Neuronal stem cell (in vitro differentiated cells): ENCODE results near the gene IFITM2.
A peak's percentile ranks its signal among the peaks of the same experiment; 100 is the strongest.

ENCODE experiments used
- DNase-seq: peaks from one replicate; pipeline ENCODE4 v3.0.0-alpha.2; 2013; ENCODE audit warnings: low spot score
- H2AFZ ChIP-seq: one replicate; pipeline ENCODE4 v1.6.1; 2013; ENCODE audit warnings: mild to moderate bottlenecking, low read length, inconsistent platforms
- H2AK5ac ChIP-seq: 2 replicates; pipeline ENCODE4 v1.6.1; 2013; ENCODE audit warnings: low read depth, mild to moderate bottlenecking, inconsistent platforms, low read length, moderate library complexity, mixed read lengths
- H2BK120ac ChIP-seq: 2 replicates; pipeline ENCODE4 v1.6.1; 2013; ENCODE audit warnings: low read depth, mild to moderate bottlenecking, inconsistent platforms, low read length, moderate library complexity, mixed read lengths
- H2BK12ac ChIP-seq: one replicate; pipeline ENCODE4 v1.6.1; 2013; ENCODE audit warnings: low read length, inconsistent platforms
- H2BK15ac ChIP-seq: 2 replicates; pipeline ENCODE4 v1.6.1; 2013; ENCODE audit warnings: mild to moderate bottlenecking, low read length, inconsistent platforms, mixed read lengths
- H2BK5ac ChIP-seq: one replicate; pipeline ENCODE4 v1.6.1; 2013; ENCODE audit warnings: inconsistent platforms, mild to moderate bottlenecking, low read length, moderate library complexity
- H3K14ac ChIP-seq: one replicate; pipeline ENCODE4 v1.6.1; 2013; ENCODE audit warnings: low read length, inconsistent platforms
- H3K18ac ChIP-seq: 2 replicates; pipeline ENCODE4 v1.6.1; 2013; ENCODE audit warnings: low read length, inconsistent platforms
- H3K23ac ChIP-seq: 2 replicates; pipeline ENCODE4 v1.6.1; 2013; ENCODE audit warnings: low read depth, mild to moderate bottlenecking, mixed read lengths, low read length, inconsistent platforms; ENCODE audit not compliant: poor library complexity
- H3K27ac ChIP-seq: replicated peaks from 3 replicates; pipeline ENCODE4 v1.5.1; 2013; ENCODE audit warnings: low read length, inconsistent platforms
- H3K27me3 ChIP-seq, 3 experiments: 2 replicates each; pipeline ENCODE4 v1.6.1; 2013; ENCODE audit warnings: low read length in 3 of 3, mild to moderate bottlenecking in 2 of 3, inconsistent platforms in 1 of 3, low read depth in 1 of 3, mixed read lengths in 1 of 3, moderate library complexity in 1 of 3; ENCODE audit not compliant: control insufficient read depth in 3 of 3, insufficient read depth in 3 of 3
- H3K36me3 ChIP-seq, 2 donors: replicated peaks in 1 of 2; 2 replicates each; pipeline ENCODE4 v1.6.1; 2013; ENCODE audit warnings: low read length in 2 of 2; ENCODE audit not compliant: control insufficient read depth in 2 of 2, insufficient read depth in 2 of 2
- H3K4ac ChIP-seq: 2 replicates; pipeline ENCODE4 v1.6.1; 2013; ENCODE audit warnings: inconsistent platforms, mild to moderate bottlenecking, low read length, moderate library complexity
- H3K4me1 ChIP-seq, 2 donors: 1 replicate in 1 of 2; 2 replicates in 1 of 2; pipeline ENCODE4 v1.6.1; 2013; ENCODE audit warnings: low read length in 2 of 2, low read depth in 1 of 2; ENCODE audit not compliant: control insufficient read depth in 2 of 2, insufficient read depth in 1 of 2
- H3K4me2 ChIP-seq: one replicate; pipeline ENCODE4 v1.6.1; 2013; ENCODE audit warnings: mild to moderate bottlenecking, low read length, inconsistent platforms; ENCODE audit not compliant: insufficient read depth, poor library complexity, severe bottlenecking
- H3K4me3 ChIP-seq, 2 donors: 2 replicates each; pipeline ENCODE4 v1.5.1; 2013; ENCODE audit warnings: low read length in 2 of 2, mild to moderate bottlenecking in 2 of 2, inconsistent platforms in 1 of 2, moderate library complexity in 1 of 2
- H3K79me1 ChIP-seq: one replicate; pipeline ENCODE4 v1.6.1; 2013; ENCODE audit warnings: low read depth, mild to moderate bottlenecking, inconsistent platforms, low read length, moderate library complexity
- H3K9ac ChIP-seq: one replicate; pipeline ENCODE4 v1.6.1; 2013; ENCODE audit warnings: mild to moderate bottlenecking, low read depth, low read length, inconsistent platforms; ENCODE audit not compliant: poor library complexity
- H3K9me3 ChIP-seq, 2 donors: replicated peaks in 1 of 2; 2 replicates each; pipeline versions ENCODE3 to v1.6.1; 2013; ENCODE audit warnings: low read length in 2 of 2, mild to moderate bottlenecking in 2 of 2, inconsistent platforms in 1 of 2, low read depth in 1 of 2, mixed read lengths in 1 of 2, moderate library complexity in 1 of 2; ENCODE audit not compliant: control insufficient read depth in 2 of 2, insufficient read depth in 1 of 2
- H4K8ac ChIP-seq: one replicate; pipeline ENCODE4 v1.6.1; 2013; ENCODE audit warnings: low read depth, mild to moderate bottlenecking, inconsistent platforms, low read length, moderate library complexity
- H4K91ac ChIP-seq: one replicate; pipeline ENCODE4 v1.6.1; 2013; ENCODE audit warnings: low read length, low read depth, mild to moderate bottlenecking, inconsistent platforms; ENCODE audit not compliant: poor library complexity
- WGBS, 2 donors: extraction: QIAGEN DNeasy Blood & Tissue Kit; methylation state at CpG; one replicate each; pipeline ENCODE4 v1.1.7; 2013; ENCODE audit warnings: missing lambda C conversion rate in 2 of 2, mixed read lengths in 1 of 2; ENCODE audit not compliant: insufficient read length in 2 of 2, insufficient replicate concordance in 1 of 2; ENCODE audit errors: extremely low coverage in 2 of 2; 5-methylcytosine and 5-hydroxymethylcytosine counted together

Gene IFITM2

GRCh38 chr11:280706-281485, 26.7 kb upstream of the IFITM2 start:
- Histone ChIP-seq H4K8ac (peak overlapping the region; percentile 82), H3K4me3 (no peak overlapping the region), H3K4ac (peak overlapping the region; percentile 76), H3K36me3 (no peaks in the 10 kb centered on the region), H2AK5ac (peak overlapping the region; percentile 60), H3K23ac (no peak overlapping the region), H2BK12ac (peak overlapping the region; percentile 84), H2BK120ac (no peak overlapping the region), H2BK15ac (no peak overlapping the region), H3K27ac (no peak overlapping the region), H3K4me1 (peaks cover 6 to 21% of the 10 kb centered on the region in 2 donors), H2AFZ (no peak overlapping the region), H3K14ac (peak overlapping the region; percentile 97), H2BK5ac (peak overlapping the region; percentile 24), H3K4me2 (no peak overlapping the region), H3K9ac (no peak overlapping the region), H3K79me1 (no peaks in the 10 kb centered on the region), H3K9me3 (peaks cover 3% of the 10 kb centered on the region in 2 donors), H4K91ac (no peak overlapping the region), H3K27me3 (no peaks in the 10 kb centered on the region), H3K18ac (peak overlapping the region; percentile 87)
- WGBS, 2 donors: no CpG with 5 or more reads among the region's 79 CpGs
- DNase-seq: no peak

GRCh38 chr11:281486-282161, 26.0 kb upstream of the IFITM2 start:
- Histone ChIP-seq H3K4ac (peak overlapping the region; percentile 76), H4K91ac (no peak overlapping the region), H3K4me1 (peaks cover 6 to 21% of the 10 kb centered on the region in 2 donors), H3K79me1 (no peaks in the 10 kb centered on the region), H3K14ac (peak overlapping the region; percentile 97), H2BK5ac (peak overlapping the region; percentile 24), H2BK120ac (no peak overlapping the region), H4K8ac (peak overlapping the region; percentile 82), H3K27me3 (no peaks in the 10 kb centered on the region), H2BK15ac (no peak overlapping the region), H3K23ac (no peak overlapping the region), H3K4me2 (no peak overlapping the region), H3K27ac (no peak overlapping the region), H3K18ac (peak overlapping the region; percentile 87), H3K36me3 (no peaks in the 10 kb centered on the region), H2BK12ac (peak overlapping the region; percentile 84), H3K4me3 (no peak overlapping the region), H3K9ac (no peak overlapping the region), H2AK5ac (peak overlapping the region; percentile 60), H2AFZ (no peak overlapping the region), H3K9me3 (peaks cover 0 to 3% of the 10 kb centered on the region in 2 donors)
- DNase-seq: no peak
- WGBS, 2 donors: no CpG with 5 or more reads among the region's 26 CpGs

DNA sequence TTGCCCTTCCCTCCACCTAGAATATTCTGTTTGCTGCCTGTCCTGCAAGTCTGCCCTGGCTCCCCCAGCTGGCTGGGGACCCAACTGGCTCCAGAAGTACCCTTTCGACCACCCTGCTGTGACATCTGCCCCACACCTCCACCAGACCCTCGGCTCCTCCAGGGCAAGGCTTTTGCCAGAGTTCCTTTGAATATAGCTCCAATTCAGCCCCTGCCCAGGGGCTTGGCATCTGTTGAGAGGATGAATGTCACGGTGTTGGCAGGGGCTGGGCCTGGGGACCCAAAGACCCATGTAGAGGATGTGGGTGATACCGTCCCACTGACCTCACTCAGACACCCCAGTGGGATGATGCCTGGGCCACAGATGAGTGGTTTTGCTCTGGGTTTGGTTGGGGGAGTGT, 25.4 kb upstream of the IFITM2 start:
- Histone ChIP-seq H2AK5ac (peak overlapping the region; percentile 60), H3K27ac (no peak overlapping the region), H3K9ac (no peak overlapping the region), H4K8ac (no peak overlapping the region), H3K18ac (no peak overlapping the region), H2AFZ (no peak overlapping the region), H3K14ac (no peak overlapping the region), H3K4me3 (no peak overlapping the region), H3K9me3 (peaks cover 0 to 3% of the 10 kb centered on the region in 2 donors), H4K91ac (no peak overlapping the region), H2BK5ac (no peak overlapping the region), H3K4me1 (peaks cover 7 to 21% of the 10 kb centered on the region in 2 donors), H3K4ac (no peak overlapping the region), H2BK120ac (no peak overlapping the region), H3K27me3 (peaks cover 0 to 2% (median 0%) of the 10 kb centered on the region in 3 experiments), H3K23ac (no peak overlapping the region), H2BK15ac (no peak overlapping the region), H3K79me1 (no peaks in the 10 kb centered on the region), H3K4me2 (no peak overlapping the region), H2BK12ac (no peak overlapping the region), H3K36me3 (no peaks in the 10 kb centered on the region)
- no peak for DNase-seq
- WGBS, 2 donors: no CpG with 5 or more reads among the region's 4 CpGs
